Mucosa of descending colon (tissue), 3 donors: ENCODE measurements around the gene CHKB. TPM values are rescaled to one million over a fixed set of nuclear protein-coding genes. Genes with fewer than 3 reads are reported as not detected.

Experiments
- ATAC-seq: fragments of 200-7000 bp; cut with Tn5 transposase; one replicate; pipeline ENCODE4 v1.9.1; 2020; ENCODE audit warnings: mild to moderate bottlenecking, moderate library complexity
- DNase-seq, 3 donors: peaks; one replicate each; pipeline ENCODE4 v3.0.0-alpha.2; 2020
- H3K36me3 ChIP-seq: fragments of 200-600 bp; one replicate; pipeline ENCODE4 v1.8.0; 2021; ENCODE audit warnings: low read depth, mild to moderate bottlenecking
- H3K4me1 ChIP-seq: fragments of 200-600 bp; one replicate; pipeline ENCODE4 v1.8.0; 2021; ENCODE audit warnings: low read depth, mild to moderate bottlenecking
- H3K4me3 ChIP-seq: fragments of 200-600 bp; one replicate; pipeline ENCODE4 v1.8.0; 2021; ENCODE audit warnings: mild to moderate bottlenecking
- H3K9me3 ChIP-seq: fragments of 200-600 bp; one replicate; pipeline ENCODE4 v1.8.0; 2021; ENCODE audit warnings: mild to moderate bottlenecking
- CTCF ChIP-seq: fragments of 200-600 bp; IDR thresholded peaks from one replicate; pipeline ENCODE4 v1.8.0; 2022; ENCODE audit warnings: antibody characterized with exemption, mild to moderate bottlenecking
- intact Hi-C, 2 donors: fragments of 100-400 bp; cut with DNase I in 1 of 2; cut with micrococcal nuclease in 1 of 2; formaldehyde crosslinking; loops; one replicate each; pipeline versions ENCODE4 v1.11.0 to v1.11.1; 2022; cut with DNase I, micrococcal nuclease
- total RNA-seq, 3 donors: library from RNA; stranded (reverse); fragmentation: NEBNext Ultra II Directional in 2 of 3; extraction: Animal tissue kit (Norgen Biotek cat#: 25700) in 2 of 3; gene quantifications; one replicate each; pipeline versions ENCODE4 v1.2.1 to v1.2.4, GENCODE V29; 2021 to 2023
- donor health status: DM: no; HTN: no; CAD: no; lungs with moderate emphysema.
- donor health status: DM: no; HTN: no; CAD: no.
- donor health status: DM: no; HTN: yes; CAD: no.

Gene CHKB
- total RNA-seq, 3 donors from 2014 or later = 79.9 to 95.0 (median 80.9) TPM

GRCh38 chr22:50597097-50597496 lies 14.4 kb upstream of the CHKB start:
- peaks cover 3% of the 10 kb centered on the region for H3K4me1 ChIP-seq
- DNase-seq (no peak), ATAC-seq (no peak)
- H3K36me3 ChIP-seq = no peaks in the 10 kb centered on the region
- H3K9me3 ChIP-seq = no peaks in the 10 kb centered on the region
- no peak overlapping the region for H3K4me3 ChIP-seq
- TF ChIP-seq CTCF = no peak
- intact Hi-C loops = no loop called here

DNA sequence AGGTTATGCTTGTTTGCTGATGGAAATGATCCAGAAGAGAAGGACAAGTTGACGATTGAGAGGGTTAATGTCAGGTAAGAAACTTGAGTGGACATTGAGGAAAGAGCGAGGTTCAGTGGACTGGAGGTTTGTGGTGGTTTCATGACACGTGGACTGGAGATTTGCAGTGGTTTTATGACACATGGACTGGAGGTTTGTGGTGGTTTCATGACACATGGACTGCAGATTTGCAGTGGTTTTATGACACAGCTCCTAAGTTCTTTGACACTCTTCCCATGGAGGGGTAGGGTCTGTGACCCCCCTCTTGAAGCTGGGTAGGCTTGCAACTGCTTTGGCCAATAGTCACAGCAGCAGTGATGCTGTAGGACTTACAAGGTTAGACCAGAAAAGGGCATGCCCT lies 12.5 kb upstream of the CHKB start:
- no peaks in the 10 kb centered on the region for H3K9me3 ChIP-seq
- no peak for ATAC-seq
- H3K4me3 ChIP-seq = no peak overlapping the region
- TF ChIP-seq CTCF = no peak
- no peaks in the 10 kb centered on the region for H3K36me3 ChIP-seq
- intact Hi-C loops = no loop called here
- no peak for DNase-seq
- H3K4me1 ChIP-seq = no peaks in the 10 kb centered on the region

GRCh38 chr22:50587407-50587806 lies 4.8 kb upstream of the CHKB start:
- H3K9me3 ChIP-seq = no peaks in the 10 kb centered on the region
- DNase-seq (no peak), ATAC-seq (no peak)
- H3K36me3 ChIP-seq = no peaks in the 10 kb centered on the region
- H3K4me1 ChIP-seq = peaks cover 10% of the 10 kb centered on the region
- no peak for TF ChIP-seq CTCF
- intact Hi-C loops = no loop called here
- H3K4me3 ChIP-seq = no peak overlapping the region

DNA sequence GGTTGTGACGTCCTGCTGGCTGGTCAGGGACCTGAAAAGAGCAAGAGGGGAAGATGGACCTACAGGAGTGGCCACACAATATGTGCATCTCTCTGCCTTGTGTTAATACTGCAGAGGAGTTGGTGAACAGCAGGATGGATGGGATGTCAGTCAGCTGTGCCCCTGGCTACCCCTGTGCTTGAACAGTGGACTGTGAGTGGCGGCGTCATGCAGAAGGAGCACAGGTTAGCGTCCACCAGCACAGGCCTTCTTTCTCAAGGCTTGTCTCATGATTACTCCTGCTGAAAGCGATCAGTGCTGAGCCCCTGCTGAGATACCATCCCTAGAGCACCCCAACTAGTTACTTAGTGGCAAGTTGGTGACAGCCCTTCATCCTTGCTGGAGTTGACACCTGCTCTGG lies 3.8 kb upstream of the CHKB start:
- DNase-seq (peak in 1 of 3 donors; percentile 8), ATAC-seq (no peak)
- H3K36me3 ChIP-seq = no peaks in the 10 kb centered on the region
- TF ChIP-seq CTCF = no peak
- intact Hi-C loops = no loop called here
- no peak overlapping the region for H3K4me3 ChIP-seq
- no peaks in the 10 kb centered on the region for H3K9me3 ChIP-seq
- H3K4me1 ChIP-seq = peaks cover 10% of the 10 kb centered on the region

DNA sequence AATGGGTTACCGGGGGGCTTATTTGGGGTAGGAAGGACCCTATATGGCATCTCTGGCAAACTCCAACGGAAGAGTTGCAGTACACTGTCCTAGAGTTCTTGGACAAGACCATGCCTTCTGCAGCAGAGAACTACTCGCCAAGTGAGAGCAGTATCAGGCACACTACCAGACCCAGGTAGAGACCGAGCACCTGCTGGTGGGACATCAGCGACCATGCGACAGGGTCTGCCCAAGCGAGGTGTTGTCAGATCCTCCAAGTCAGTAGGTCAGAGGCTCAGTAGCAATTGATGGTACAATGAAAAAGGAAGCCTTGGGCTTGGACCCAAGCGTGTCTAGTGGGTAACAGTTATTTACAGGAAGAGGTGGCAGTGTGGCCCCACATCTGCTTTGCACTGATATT lies 3.1 kb upstream of the CHKB start:
- intact Hi-C loops = no loop called here
- DNase-seq (peak in 1 of 3 donors; percentile 4), ATAC-seq (no peak)
- Histone ChIP-seq H3K4me3 (no peak overlapping the region), H3K36me3 (no peaks in the 10 kb centered on the region), H3K9me3 (no peaks in the 10 kb centered on the region), H3K4me1 (peaks cover 10% of the 10 kb centered on the region)
- TF ChIP-seq CTCF = no peak

DNA sequence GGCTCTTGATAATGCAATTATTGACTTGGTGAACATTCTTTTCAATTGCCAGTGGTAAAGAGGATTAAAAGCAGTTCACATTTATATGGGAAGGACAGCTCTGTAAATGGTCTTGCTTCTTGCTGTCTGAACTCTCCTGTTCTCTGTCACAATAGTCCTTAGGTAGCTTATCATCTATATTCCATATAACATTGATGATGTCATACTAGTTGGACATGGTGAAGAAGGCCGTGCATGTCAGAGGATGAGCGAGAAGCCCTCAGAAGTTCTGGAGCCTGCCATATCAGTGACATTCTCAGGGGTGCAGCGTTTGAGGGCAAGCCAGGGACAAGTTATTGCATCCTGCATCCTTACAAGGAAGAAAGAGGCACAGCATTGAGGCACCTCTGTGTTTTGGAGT lies 2.6 kb upstream of the CHKB start:
- H3K4me1 ChIP-seq = peaks cover 10% of the 10 kb centered on the region
- intact Hi-C loops = no loop called here

More for the DNA sequence above, 2.6 kb upstream of the CHKB start:
- Histone ChIP-seq H3K36me3 (no peaks in the 10 kb centered on the region), H3K9me3 (no peaks in the 10 kb centered on the region), H3K4me3 (no peak overlapping the region)
- TF ChIP-seq CTCF = no peak
- ATAC-seq = no peak
- no peak for DNase-seq
